SK-N-SH treated with all-trans-retinoic acid at 6 μM for 48 hours (cell line): ENCODE data around the gene GRID1.

Experiments
- ATAC-seq: fragments of 200-7000 bp; cut with Tn5 transposase; 3 replicates; pipeline ENCODE4 v1.9.1; 2020; ENCODE audit warnings: mild to moderate bottlenecking, moderate library complexity
- ARNTL ChIP-seq: fragments of 450-650 bp; formaldehyde crosslinking; IDR thresholded peaks from 2 replicates; pipeline ENCODE4 v1.5.0; 2020; ENCODE audit warnings: low read depth, mild to moderate bottlenecking, moderate library complexity, borderline replicate concordance
- BACH2 ChIP-seq: fragments of 250-450 bp; sonication (Bioruptor Pico); IDR thresholded peaks from 2 replicates; pipeline ENCODE4 v1.9.0; 2021; ENCODE audit warnings: mild to moderate bottlenecking, borderline replicate concordance
- CREB5 ChIP-seq: fragments of 250-450 bp; sonication (Bioruptor Pico); IDR thresholded peaks from 2 replicates; pipeline ENCODE4 v1.5.1; 2020; ENCODE audit warnings: low read depth, mild to moderate bottlenecking, moderate library complexity
- CSDC2 ChIP-seq: fragments of 250-450 bp; sonication (Bioruptor Pico); IDR thresholded peaks from 2 replicates; pipeline ENCODE4 v1.5.0; 2020; ENCODE audit warnings: mild to moderate bottlenecking, moderate library complexity
- CSRNP3 ChIP-seq: fragments of 250-450 bp; sonication (Bioruptor Pico); IDR thresholded peaks from 2 replicates; pipeline ENCODE4 v1.5.1; 2021; ENCODE audit warnings: mild to moderate bottlenecking, moderate library complexity
- ESRRG ChIP-seq: fragments of 250-450 bp; sonication (Bioruptor Pico); IDR thresholded peaks from 2 replicates; pipeline ENCODE4 v1.6.1; 2021; ENCODE audit warnings: mild to moderate bottlenecking
- GLIS3 ChIP-seq: fragments of 250-450 bp; sonication (Bioruptor Pico); IDR thresholded peaks from 2 replicates; pipeline ENCODE4 v1.5.0; 2020; ENCODE audit warnings: mild to moderate bottlenecking, moderate library complexity
- ISL1 ChIP-seq: fragments of 250-450 bp; sonication (Bioruptor Pico); IDR thresholded peaks from 2 replicates; pipeline ENCODE4 v2.1.2; 2022; ENCODE audit warnings: mild to moderate bottlenecking, moderate library complexity
- PATZ1 ChIP-seq: fragments of 250-450 bp; sonication (Bioruptor Pico); IDR thresholded peaks from 2 replicates; pipeline ENCODE4 v1.8.0; 2020; ENCODE audit warnings: mild to moderate bottlenecking, moderate library complexity, borderline replicate concordance
- POU6F1 ChIP-seq: fragments of 250-450 bp; sonication (Bioruptor Pico); IDR thresholded peaks from 2 replicates; pipeline ENCODE4 v1.8.0; 2021; ENCODE audit warnings: low read depth, mild to moderate bottlenecking, moderate library complexity, borderline replicate concordance
- PPARA ChIP-seq: fragments of 250-450 bp; sonication (Bioruptor Pico); IDR thresholded peaks from 2 replicates; pipeline ENCODE4 v1.5.0; 2020; ENCODE audit warnings: mild to moderate bottlenecking, borderline replicate concordance
- RARB ChIP-seq: fragments of 250-450 bp; sonication (Bioruptor Pico); IDR thresholded peaks from 2 replicates; pipeline ENCODE4 v1.8.0; 2021; ENCODE audit warnings: mild to moderate bottlenecking, moderate library complexity
- SNAI2 ChIP-seq: fragments of 250-450 bp; sonication (Bioruptor Pico); IDR thresholded peaks from 2 replicates; pipeline ENCODE4 v1.5.0; 2020; ENCODE audit warnings: mild to moderate bottlenecking, moderate library complexity
- TCF4 ChIP-seq: fragments of 250-450 bp; sonication (Bioruptor Pico); IDR thresholded peaks from 2 replicates; pipeline ENCODE4 v1.8.0; 2021; ENCODE audit warnings: mild to moderate bottlenecking, moderate library complexity, borderline replicate concordance
- TSHZ2 ChIP-seq: fragments of 250-450 bp; sonication (Bioruptor Pico); IDR thresholded peaks from 2 replicates; pipeline ENCODE4 v1.5.0; 2020; ENCODE audit warnings: mild to moderate bottlenecking, moderate library complexity
- ZC3H10 ChIP-seq: fragments of 250-450 bp; sonication (Bioruptor Pico); IDR thresholded peaks from 2 replicates; pipeline ENCODE4 v1.5.1; 2021; ENCODE audit warnings: mild to moderate bottlenecking, moderate library complexity
- ZFP3 ChIP-seq: fragments of 250-450 bp; sonication (Bioruptor Pico); IDR thresholded peaks from 2 replicates; pipeline ENCODE4 v1.5.0; 2020; ENCODE audit warnings: mild to moderate bottlenecking, moderate library complexity
- ZFP30 ChIP-seq: fragments of 450-650 bp; formaldehyde crosslinking; IDR thresholded peaks from 2 replicates; pipeline ENCODE4 v1.5.0; 2022; ENCODE audit warnings: mild to moderate bottlenecking, moderate library complexity
- ZNF565 ChIP-seq: fragments of 450-650 bp; formaldehyde crosslinking; conservative IDR thresholded peaks from 2 replicates; pipeline ENCODE4 v1.5.0; 2020; ENCODE audit warnings: low read depth, mild to moderate bottlenecking, moderate library complexity
- ZNF70 ChIP-seq: fragments of 450-650 bp; formaldehyde crosslinking; IDR thresholded peaks from 2 replicates; pipeline ENCODE4 v1.5.0; 2020; ENCODE audit warnings: mild to moderate bottlenecking, moderate library complexity

Gene GRID1

GRCh38 chr10:85789982-85790789 is 576.4 kb downstream of the GRID1 start:
- TF ChIP-seq ISL1 = no peak
- no peak for TF ChIP-seq RARB (CRISPR knock-in tag)
- no peak for TF ChIP-seq TSHZ2
- no peak for TF ChIP-seq POU6F1
- TF ChIP-seq CSRNP3 (CRISPR knock-in tag) = no peak
- no peak for TF ChIP-seq ESRRG (CRISPR knock-in tag)
- TF ChIP-seq CSDC2 (CRISPR knock-in tag) = no peak
- TF ChIP-seq CREB5 (CRISPR knock-in tag) = no peak
- TF ChIP-seq PATZ1 = no peak
- TF ChIP-seq ZNF565 (CRISPR knock-in tag) = no peak
- no peak for TF ChIP-seq ZFP30
- ATAC-seq = no peak

- ATAC-seq = no peak
- TF ChIP-seq ARNTL (CRISPR knock-in tag) = no peak
- TF ChIP-seq TCF4 (CRISPR knock-in tag) = no peak
- no peak for TF ChIP-seq ESRRG (CRISPR knock-in tag)
- no peak for TF ChIP-seq ZC3H10 (CRISPR knock-in tag)
- no peak for TF ChIP-seq ZNF70 (CRISPR knock-in tag)
- TF ChIP-seq ISL1 = no peak
- no peak for TF ChIP-seq SNAI2 (CRISPR knock-in tag)
- no peak for TF ChIP-seq GLIS3 (CRISPR knock-in tag)
- no peak for TF ChIP-seq TSHZ2
- no peak for TF ChIP-seq ZFP3 (CRISPR knock-in tag)
- TF ChIP-seq ZNF565 (CRISPR knock-in tag) = no peak
- TF ChIP-seq BACH2 (CRISPR knock-in tag) = no peak
- no peak for TF ChIP-seq PATZ1
- TF ChIP-seq CSDC2 (CRISPR knock-in tag) = no peak
- no peak for TF ChIP-seq PPARA (CRISPR knock-in tag)
- no peak for TF ChIP-seq CSRNP3 (CRISPR knock-in tag)
Observed at GRCh38 chr10:85789125-85789524, 577.5 kb downstream of the GRID1 start.
